CD4-positive, alpha-beta T cell treated with Interleukin-4 for 1 hour (primary cell): ENCODE measurements around the gene UTP25.
A peak's percentile ranks its signal among the peaks of the same experiment; 100 is the strongest.
"Not testable (repeated sequence)": the region's sequence is repeated elsewhere in the genome, so short reads cannot be mapped to it uniquely, and the experiment has no call there.

Experiments used
- DNase-seq, 2 donors: peaks; one replicate each; pipeline ENCODE4 v3.0.0-alpha.2; 2020 to 2022

The UTP25 gene

GRCh38 chr1:209875515-209875914 lies 47.7 kb downstream of the UTP25 start:
- no peak for DNase-seq

- no peak for DNase-seq
These were observed 48.5 kb downstream of the UTP25 start for GRCh38 chr1:209876078-209876800.

GRCh38 chr1:209877087-209877764 lies 49.5 kb downstream of the UTP25 start:
- DNase-seq = no peak

- no peak for DNase-seq
These were observed 51.2 kb downstream of the UTP25 start for GRCh38 chr1:209878964-209879363.

- DNase-seq = no peak
These were observed 51.8 kb downstream of the UTP25 start for GRCh38 chr1:209879539-209879938.

GRCh38 chr1:209880031-209880430 lies 52.3 kb downstream of the UTP25 start:
- DNase-seq = no peak

GRCh38 chr1:209881619-209882018 lies 53.8 kb downstream of the UTP25 start:
- DNase-seq = no peak

- no peak for DNase-seq
These were observed 54.5 kb downstream of the UTP25 start for GRCh38 chr1:209882286-209882685.

- no peak for DNase-seq
These were observed 55.2 kb downstream of the UTP25 start for GRCh38 chr1:209882942-209883340.

GRCh38 chr1:209883341-209883971 lies 55.7 kb downstream of the UTP25 start:
- no peak for DNase-seq

- DNase-seq = no peak
These were observed 56.5 kb downstream of the UTP25 start for GRCh38 chr1:209884249-209884648.

- DNase-seq = peak in 1 of 2 donors; percentile 16
These were observed 56.9 kb downstream of the UTP25 start for GRCh38 chr1:209884665-209885117.

- no peak for DNase-seq
These were observed 57.8 kb downstream of the UTP25 start for GRCh38 chr1:209885403-209886218.

GRCh38 chr1:209886219-209886536 lies 58.4 kb downstream of the UTP25 start:
- DNase-seq = no peak

GRCh38 chr1:209888291-209889076 lies 60.7 kb downstream of the UTP25 start:
- not testable (repeated sequence) for DNase-seq

- DNase-seq = no peak
These were observed 61.3 kb downstream of the UTP25 start for GRCh38 chr1:209889077-209889418.

- DNase-seq = no peak
These were observed 63.0 kb downstream of the UTP25 start for GRCh38 chr1:209890641-209891330.

- DNase-seq = no peak
These were observed 66.0 kb downstream of the UTP25 start for GRCh38 chr1:209893751-209894150.

- no peak for DNase-seq
These were observed 67.9 kb downstream of the UTP25 start for GRCh38 chr1:209895709-209896108.

GRCh38 chr1:209896346-209896745 lies 68.6 kb downstream of the UTP25 start:
- no peak for DNase-seq

GRCh38 chr1:209898271-209898670 lies 70.5 kb downstream of the UTP25 start:
- not testable (repeated sequence) for DNase-seq

- DNase-seq = not testable (repeated sequence)
These were observed 71.1 kb downstream of the UTP25 start for GRCh38 chr1:209898851-209899250.
